Measurements from ENCODE around the gene NAPB. TPM values are rescaled to one million over a fixed set of nuclear protein-coding genes. Genes with fewer than 3 reads are reported as not detected.

Gene NAPB
- polyA plus RNA-seq, 2 of the 4 experiments (the other 2 are of a cell fraction), result 6.2 to 12.7 TPM

- no peaks in the 10 kb centered on the region for H3K4me1 ChIP-seq
- CTCF ChIA-PET, result interaction anchor here (10.0 kb wide), 1 partner anchor 172 kb away, joined by 176 read pairs; no protein-coding TSS in a partner anchor
- H3K9me3 ChIP-seq, result no peaks in the 10 kb centered on the region
- TF ChIP-seq MYC (IDR thresholded peaks at IDR 0.05; ENCODE audit: borderline replicate concordance, low read length), result no peak
- no peak for TF ChIP-seq POLR2A (IDR thresholded peaks at IDR 0.05; ENCODE audit: low read length)
- TF ChIP-seq ZSCAN20 (CRISPR knock-in tag; IDR thresholded peaks at IDR 0.05), result no peak
- no peak for TF ChIP-seq POLR2AphosphoS2 (conservative IDR thresholded peaks at IDR 0.05; ENCODE audit: low read length)
- no peak for TF ChIP-seq CBX2 (IDR thresholded peaks at IDR 0.05; ENCODE audit: borderline replicate concordance, low read depth)
- TF ChIP-seq HOXB13 (CRISPR knock-in tag; IDR thresholded peaks at IDR 0.05; ENCODE audit: low read depth), result no peak
- TF ChIP-seq SMC3 (IDR thresholded peaks at IDR 0.05), result no peak
- no peak for TF ChIP-seq E2F6 (IDR thresholded peaks at IDR 0.05; ENCODE audit: borderline replicate concordance, low read depth)
- no peak for TF ChIP-seq GATA3 (IDR thresholded peaks at IDR 0.05; ENCODE audit: borderline replicate concordance)
- TF ChIP-seq CHD4 (IDR thresholded peaks at IDR 0.05; ENCODE audit: borderline replicate concordance), result no peak
- TF ChIP-seq KDM5A (IDR thresholded peaks at IDR 0.05), result no peak
- TF ChIP-seq USF2 (IDR thresholded peaks at IDR 0.05), result no peak
- TF ChIP-seq HEYL (CRISPR knock-in tag; IDR thresholded peaks at IDR 0.05), result no peak
- TF ChIP-seq RAD21 (conservative IDR thresholded peaks at IDR 0.05 in 1 of 2, IDR thresholded peaks at IDR 0.05 in 1 of 2), result no peak
- no peak for TF ChIP-seq ZFP36 (IDR thresholded peaks at IDR 0.05; ENCODE audit: borderline replicate concordance, partially characterized antibody)
- TF ChIP-seq TFCP2L1 (CRISPR knock-in tag; IDR thresholded peaks at IDR 0.05), result no peak
- TF ChIP-seq EHMT2 (IDR thresholded peaks at IDR 0.05; ENCODE audit: low read depth), result no peak
- no peak for TF ChIP-seq FOXS1 (CRISPR knock-in tag; IDR thresholded peaks at IDR 0.05)
- no peak for TF ChIP-seq CHD2 (IDR thresholded peaks at IDR 0.05; ENCODE audit: low read length, partially characterized antibody)
- no peak for FAIRE-seq
- POLR2A ChIA-PET, result no interaction called here
- H3K4me2 ChIP-seq, result no peak overlapping the region
- no peak overlapping the region for H3K27ac ChIP-seq
- ATAC-seq, result no peak
- WGBS (ENCODE audit: missing lambda C conversion rate), result 58% methylated on average over 5 of the region's 5 CpGs
- no peak for DNase-seq (ENCODE audit: low read depth in 1 of 2, low spot score in 1 of 2)
- H3K4me3 ChIP-seq, result no peak overlapping the region
These were observed 17.4 kb upstream of the NAPB start for GRCh38 chr20:23438661-23439060.

- Histone ChIP-seq H3K4me1 (no peaks in the 10 kb centered on the region), H3K4me3 (no peak overlapping the region), H3K4me2 (no peak overlapping the region), H3K27ac (no peak overlapping the region), H3K9me3 (no peaks in the 10 kb centered on the region)
- WGBS (ENCODE audit: missing lambda C conversion rate), result 59% methylated on average over 9 of the region's 9 CpGs
- no peak for ATAC-seq
- CTCF ChIA-PET, result interaction anchor here (1.1 to 2.4 kb wide), 6 partner anchors 9 to 172 kb away, joined by 3 to 11 read pairs (median 4); no protein-coding TSS in a partner anchor
- DNase-seq (ENCODE audit: low read depth in 1 of 2, low spot score in 1 of 2), result no peak
- no peak for FAIRE-seq
- TF ChIP-seq POLR2AphosphoS2 (conservative IDR thresholded peaks at IDR 0.05; ENCODE audit: low read length), result no peak
- no peak for TF ChIP-seq ELK1 (IDR thresholded peaks at IDR 0.05; ENCODE audit: low read depth, low read length)
- TF ChIP-seq CTCF (IDR thresholded peaks at IDR 0.05), result no peak
- no peak for TF ChIP-seq TP53 (CRISPR knock-in tag; IDR thresholded peaks at IDR 0.05)
- no peak for TF ChIP-seq PHF8 (IDR thresholded peaks at IDR 0.05; ENCODE audit: borderline replicate concordance, low read depth)
- no peak for TF ChIP-seq BCL3 (IDR thresholded peaks at IDR 0.05)
- TF ChIP-seq ZFP36 (IDR thresholded peaks at IDR 0.05; ENCODE audit: borderline replicate concordance, partially characterized antibody), result no peak
- no peak for TF ChIP-seq GATA3 (IDR thresholded peaks at IDR 0.05; ENCODE audit: borderline replicate concordance)
- TF ChIP-seq SREBF2 (IDR thresholded peaks at IDR 0.05), result no peak
- POLR2A ChIA-PET, result interaction anchor here (1.2 kb wide), 1 partner anchor 16 kb away, joined by 3 read pairs; the partner anchor contains the start of gene NAPB
These were observed 16.0 kb upstream of the NAPB start for GRCh38 chr20:23437126-23437899.

All from A549 (cell line).